Lung (tissue), 12 donors: ENCODE measurements around the gene PAK1. TPM values are rescaled to one million over a fixed set of nuclear protein-coding genes. Genes with fewer than 3 reads are reported as not detected.

Source experiments
- ATAC-seq: fragments of 200-7000 bp; cut with Tn5 transposase; one replicate; pipeline ENCODE4 v1.9.1; 2020; ENCODE audit warnings: moderate number of reproducible peaks; ENCODE audit not compliant: insufficient read depth, low FRiP score
- DNase-seq, 3 donors: peaks; one replicate each; pipeline ENCODE4 v3.0.0-alpha.2; 2013 to 2017
- H3K27ac ChIP-seq, 2 donors: one replicate each; pipeline ENCODE4 v1.5.1; 2013; ENCODE audit warnings: mild to moderate bottlenecking in 2 of 2, moderate library complexity in 2 of 2, control low read depth in 1 of 2, inconsistent platforms in 1 of 2, low read depth in 1 of 2, low read length in 1 of 2
- H3K27me3 ChIP-seq, 3 donors: one replicate each; pipeline ENCODE4 v1.5.1; 2013; ENCODE audit warnings: low read length in 2 of 3; ENCODE audit not compliant: control insufficient read depth in 3 of 3, insufficient read depth in 3 of 3
- H3K36me3 ChIP-seq, 4 donors: one replicate each; pipeline ENCODE4 v1.5.1; 2013; ENCODE audit warnings: low read length in 4 of 4, mild to moderate bottlenecking in 1 of 4, moderate library complexity in 1 of 4; ENCODE audit not compliant: control insufficient read depth in 4 of 4, insufficient read depth in 4 of 4
- H3K4me1 ChIP-seq, 5 donors: one replicate each; pipeline ENCODE4 v1.5.1; 2013; ENCODE audit warnings: low read length in 5 of 5, mild to moderate bottlenecking in 2 of 5, moderate library complexity in 1 of 5; ENCODE audit not compliant: control insufficient read depth in 5 of 5, insufficient read depth in 5 of 5
- H3K4me3 ChIP-seq: one replicate; pipeline ENCODE4 v1.5.1; 2013; ENCODE audit warnings: mild to moderate bottlenecking, control low read depth, moderate library complexity
- H3K9ac ChIP-seq, 2 donors: one replicate each; pipeline ENCODE4 v1.5.1; 2013; ENCODE audit warnings: low read length in 2 of 2, control low read depth in 1 of 2; ENCODE audit not compliant: insufficient read depth in 1 of 2
- H3K9me3 ChIP-seq, 4 donors: one replicate each; pipeline ENCODE4 v1.5.1; 2013; ENCODE audit warnings: low read length in 3 of 4, mild to moderate bottlenecking in 1 of 4, moderate library complexity in 1 of 4; ENCODE audit not compliant: control insufficient read depth in 4 of 4, insufficient read depth in 3 of 4
- WGBS, 2 donors: extraction: QIAGEN DNeasy Blood & Tissue Kit; methylation state at CpG; one replicate each; pipeline ENCODE4 v1.1.7; 2013; 5-methylcytosine and 5-hydroxymethylcytosine counted together
- polyA plus RNA-seq, 2 donors: library from polyadenylated mRNA; stranded (reverse); fragments of 200-250 nt; gene quantifications; one replicate each; pipeline ENCODE4 v1.2.1, GENCODE V29; 2013
- total RNA-seq, 2 donors: library from RNA; depleted of rRNA in 1 of 2; stranded (reverse); fragments of >200 nt in 1 of 2; gene quantifications; one replicate each; pipeline ENCODE4 v1.2.1, GENCODE V29; 2014 to 2021
- TF ChIP-seq, protein P1 (sequence below): IDR thresholded peaks from 2 replicates; pipeline ENCODE4 v1.5.1; 2012; ENCODE audit warnings: mild to moderate bottlenecking; ENCODE audit errors: control extremely low read depth, extremely low read depth
- donor health status: control.
- donor health status: control.
- donor health status: Bipolar disorder and iron deficiency.
- donor health status: healthy.
- donor health status: DM: yes; HTN: yes; CAD: no.

The PAK1 gene
- total and polyA plus RNA-seq, 4 donors: 8.4 to 70.6 (median 29.8) TPM

DNA sequence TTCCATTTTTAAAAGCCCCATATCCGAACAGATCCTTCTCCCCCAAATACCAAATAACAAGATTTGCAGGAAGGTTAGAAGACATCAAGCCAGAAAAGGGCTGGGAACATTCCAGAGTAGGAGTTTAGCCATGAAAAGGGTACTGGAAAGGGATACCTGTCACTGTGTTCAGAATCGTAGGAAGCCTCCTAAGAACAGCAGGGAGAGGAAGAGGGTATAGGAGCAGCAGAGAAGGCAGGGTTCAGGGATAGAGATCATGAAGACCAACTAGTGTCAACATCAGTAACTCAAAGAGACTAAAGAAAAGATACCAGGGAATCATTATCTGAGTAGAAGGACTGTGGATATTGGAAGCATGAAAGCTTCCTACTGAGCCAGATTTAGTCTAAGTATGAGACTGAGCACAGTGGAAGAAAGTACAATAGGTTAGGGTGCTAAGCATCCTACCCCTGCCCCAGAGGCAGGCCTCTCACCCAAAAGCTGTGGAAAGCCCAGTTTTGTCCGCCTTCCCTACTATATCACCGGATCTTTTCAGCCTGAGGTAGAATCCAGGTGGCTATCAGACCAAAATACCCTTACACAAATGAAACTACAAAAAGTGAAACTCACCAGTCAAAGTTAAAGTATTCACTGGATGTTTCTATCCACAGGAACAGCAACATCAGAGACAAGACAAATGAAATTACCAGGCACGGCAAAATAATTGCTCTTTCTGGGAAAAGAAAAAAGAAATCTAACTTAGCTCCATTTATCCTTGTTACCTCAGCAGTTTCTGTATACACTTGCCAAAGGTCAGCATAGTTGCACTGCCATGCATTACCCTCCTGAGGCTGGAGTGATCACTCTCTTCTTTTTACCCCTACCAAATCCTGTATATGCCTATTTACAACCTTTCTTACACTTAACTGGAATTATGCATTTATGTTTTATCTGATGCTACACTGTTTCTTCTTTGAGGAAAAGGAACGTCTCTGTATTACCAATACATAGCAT, 189.1 kb downstream of the PAK1 start:
- no peak overlapping the region for H3K27ac ChIP-seq
- no peak overlapping the region for H3K9ac ChIP-seq
- no peaks in the 10 kb centered on the region for H3K27me3 ChIP-seq
- TF ChIP-seq, protein P1, sequence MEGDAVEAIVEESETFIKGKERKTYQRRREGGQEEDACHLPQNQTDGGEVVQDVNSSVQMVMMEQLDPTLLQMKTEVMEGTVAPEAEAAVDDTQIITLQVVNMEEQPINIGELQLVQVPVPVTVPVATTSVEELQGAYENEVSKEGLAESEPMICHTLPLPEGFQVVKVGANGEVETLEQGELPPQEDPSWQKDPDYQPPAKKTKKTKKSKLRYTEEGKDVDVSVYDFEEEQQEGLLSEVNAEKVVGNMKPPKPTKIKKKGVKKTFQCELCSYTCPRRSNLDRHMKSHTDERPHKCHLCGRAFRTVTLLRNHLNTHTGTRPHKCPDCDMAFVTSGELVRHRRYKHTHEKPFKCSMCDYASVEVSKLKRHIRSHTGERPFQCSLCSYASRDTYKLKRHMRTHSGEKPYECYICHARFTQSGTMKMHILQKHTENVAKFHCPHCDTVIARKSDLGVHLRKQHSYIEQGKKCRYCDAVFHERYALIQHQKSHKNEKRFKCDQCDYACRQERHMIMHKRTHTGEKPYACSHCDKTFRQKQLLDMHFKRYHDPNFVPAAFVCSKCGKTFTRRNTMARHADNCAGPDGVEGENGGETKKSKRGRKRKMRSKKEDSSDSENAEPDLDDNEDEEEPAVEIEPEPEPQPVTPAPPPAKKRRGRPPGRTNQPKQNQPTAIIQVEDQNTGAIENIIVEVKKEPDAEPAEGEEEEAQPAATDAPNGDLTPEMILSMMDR: no peak
- WGBS, 2 donors: 84 to 88% methylated on average over 6 of the region's 6 CpGs
- H3K36me3 ChIP-seq: no peaks in the 10 kb centered on the region
- H3K4me3 ChIP-seq: no peak overlapping the region
- ATAC-seq (no peak), DNase-seq (no peak)
- no peaks in the 10 kb centered on the region for H3K9me3 ChIP-seq
- H3K4me1 ChIP-seq: peaks cover 0 to 2% (median 0%) of the 10 kb centered on the region in 5 donors

DNA sequence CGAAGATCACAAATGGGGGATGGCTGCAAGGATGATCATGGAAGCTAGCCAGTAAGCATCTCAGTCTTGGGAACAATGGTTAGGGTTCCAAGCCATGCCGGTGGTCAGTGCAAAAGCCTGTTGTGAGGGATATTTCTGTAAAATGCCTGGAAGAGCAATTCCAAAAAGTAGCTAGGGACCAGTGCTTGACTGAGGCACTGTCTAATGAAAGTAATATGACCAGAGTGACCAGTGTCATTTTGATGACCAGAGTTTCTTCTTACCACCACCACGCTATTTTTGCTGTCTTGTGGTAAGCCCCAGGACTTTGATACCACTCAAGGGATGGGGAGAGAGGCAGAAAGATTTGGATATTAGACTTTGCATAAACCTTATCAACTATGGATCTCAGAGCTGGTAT, 190.8 kb downstream of the PAK1 start:
- ATAC-seq: no peak
- Histone ChIP-seq H3K27me3 (no peaks in the 10 kb centered on the region), H3K36me3 (no peaks in the 10 kb centered on the region), H3K9ac (no peak overlapping the region), H3K9me3 (no peaks in the 10 kb centered on the region), H3K4me3 (no peak overlapping the region), H3K4me1 (peaks cover 0 to 2% (median 0%) of the 10 kb centered on the region in 5 donors), H3K27ac (no peak overlapping the region)
- WGBS, 2 donors: 53 to 68% methylated on average over 3 of the region's 3 CpGs
- DNase-seq: no peak
- TF ChIP-seq, protein P1: no peak

DNA sequence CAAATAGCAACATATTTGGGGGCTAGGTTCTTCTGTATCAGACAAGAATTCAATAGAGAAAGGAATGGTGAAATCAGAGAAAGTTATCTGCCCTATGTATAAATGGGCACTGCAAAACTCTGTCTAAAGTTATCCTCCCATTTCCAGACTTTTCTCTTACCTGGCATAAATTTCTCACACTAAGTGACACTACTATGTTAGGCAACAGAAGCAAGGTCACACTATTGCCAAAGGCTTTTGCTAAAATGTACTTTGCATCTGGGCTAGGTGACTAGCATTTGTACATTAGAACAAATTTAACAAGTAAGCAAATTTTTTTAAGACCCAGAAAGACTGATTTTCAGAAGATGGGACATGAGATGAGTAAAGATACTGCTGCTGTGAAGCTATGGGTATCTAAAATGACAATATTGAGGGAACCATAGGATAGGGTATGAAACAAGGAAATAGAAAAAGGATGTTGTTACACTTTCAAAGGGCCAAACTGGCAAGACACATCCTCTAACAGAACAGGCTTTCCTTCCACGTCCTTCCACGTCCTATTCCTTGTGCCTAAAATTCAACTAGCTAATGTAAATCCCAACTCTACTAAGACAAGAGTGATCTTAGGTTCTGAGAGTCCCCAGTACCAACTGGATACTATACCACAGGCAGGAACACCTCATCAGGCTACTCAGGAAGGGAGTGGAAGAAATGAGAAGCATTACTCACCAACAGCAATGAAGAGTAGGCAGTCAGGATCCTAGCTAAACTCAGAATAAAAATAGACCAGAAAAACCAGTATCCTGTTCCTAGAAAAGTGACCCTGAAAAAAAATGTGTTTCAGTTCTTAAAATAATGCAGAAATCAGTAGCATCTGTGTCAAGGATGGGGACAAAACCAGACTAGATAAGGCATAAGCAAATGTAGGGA, 195.0 kb downstream of the PAK1 start:
- ATAC-seq (no peak), DNase-seq (no peak)
- Histone ChIP-seq H3K4me1 (no peaks in the 10 kb centered on the region), H3K9ac (no peak overlapping the region), H3K36me3 (no peaks in the 10 kb centered on the region), H3K9me3 (no peaks in the 10 kb centered on the region), H3K4me3 (no peak overlapping the region), H3K27me3 (no peaks in the 10 kb centered on the region), H3K27ac (no peak overlapping the region)
- TF ChIP-seq, protein P1: no peak
- 49 to 56% methylated on average over 2 of the region's 2 CpGs for WGBS, 2 donors
